GM06990 (cell line): ENCODE measurements around the gene SLC39A3.

Experiments used
- DNase-seq: peaks from one replicate; pipeline ENCODE4 v3.0.0-alpha.2; 2011; ENCODE audit not compliant: insufficient read length; ENCODE audit errors: extremely low read depth
- H3K27me3 ChIP-seq: replicated peaks from 2 replicates; pipeline ENCODE4 v1.6.0; 2011; ENCODE audit warnings: low read length; ENCODE audit not compliant: control insufficient read depth, insufficient read depth
- H3K36me3 ChIP-seq: 2 replicates; pipeline ENCODE4 v1.5.1; 2011; ENCODE audit warnings: low read length; ENCODE audit not compliant: control insufficient read depth, insufficient read depth
- H3K4me3 ChIP-seq: replicated peaks from 2 replicates; pipeline ENCODE4 v1.5.1; 2011; ENCODE audit warnings: low read depth, mild to moderate bottlenecking, control low read depth, low read length
- CTCF ChIP-seq: IDR thresholded peaks from 2 replicates; pipeline ENCODE4 v1.5.1; 2011; ENCODE audit warnings: low read length, control low read depth, mild to moderate bottlenecking, inconsistent platforms; ENCODE audit not compliant: insufficient read depth, poor library complexity, severe bottlenecking

Gene SLC39A3

GRCh38 chr19:2765376-2765775 is 25.6 kb upstream of the SLC39A3 start:
- TF ChIP-seq CTCF, result no peak
- Histone ChIP-seq H3K36me3 (peaks cover 30% of the 10 kb centered on the region), H3K27me3 (no peaks in the 10 kb centered on the region), H3K4me3 (no peak overlapping the region)
- DNase-seq, result no peak

- DNase-seq, result no peak
- Histone ChIP-seq H3K36me3 (peaks cover 30% of the 10 kb centered on the region), H3K27me3 (no peaks in the 10 kb centered on the region), H3K4me3 (no peak overlapping the region)
- no peak for TF ChIP-seq CTCF
These were observed 25.1 kb upstream of the SLC39A3 start for GRCh38 chr19:2764945-2765344.

GRCh38 chr19:2763687-2764086 is 23.9 kb upstream of the SLC39A3 start:
- no peak for TF ChIP-seq CTCF
- no peak overlapping the region for H3K4me3 ChIP-seq
- peaks cover 29% of the 10 kb centered on the region for H3K36me3 ChIP-seq
- DNase-seq, result no peak
- no peaks in the 10 kb centered on the region for H3K27me3 ChIP-seq

- Histone ChIP-seq H3K4me3 (no peak overlapping the region), H3K36me3 (peaks cover 28% of the 10 kb centered on the region), H3K27me3 (no peaks in the 10 kb centered on the region)
- TF ChIP-seq CTCF, result no peak
- DNase-seq, result no peak
These were observed 23.1 kb upstream of the SLC39A3 start for GRCh38 chr19:2762783-2763496.

GRCh38 chr19:2761876-2762782 is 22.3 kb upstream of the SLC39A3 start:
- Histone ChIP-seq H3K4me3 (no peak overlapping the region), H3K27me3 (no peaks in the 10 kb centered on the region), H3K36me3 (peaks cover 31% of the 10 kb centered on the region)
- no peak for DNase-seq
- TF ChIP-seq CTCF, result no peak
